GM19438 (cell line): ENCODE measurements around the gene NPHS1.

Experiments used
- ATAC-seq: cut with Tn5 transposase; IDR thresholded peaks from one replicate; pipeline ENCODE4 v1.9.1; 2021; ENCODE audit warnings: low read depth; ENCODE audit not compliant: unreplicated experiment

The NPHS1 gene

DNA sequence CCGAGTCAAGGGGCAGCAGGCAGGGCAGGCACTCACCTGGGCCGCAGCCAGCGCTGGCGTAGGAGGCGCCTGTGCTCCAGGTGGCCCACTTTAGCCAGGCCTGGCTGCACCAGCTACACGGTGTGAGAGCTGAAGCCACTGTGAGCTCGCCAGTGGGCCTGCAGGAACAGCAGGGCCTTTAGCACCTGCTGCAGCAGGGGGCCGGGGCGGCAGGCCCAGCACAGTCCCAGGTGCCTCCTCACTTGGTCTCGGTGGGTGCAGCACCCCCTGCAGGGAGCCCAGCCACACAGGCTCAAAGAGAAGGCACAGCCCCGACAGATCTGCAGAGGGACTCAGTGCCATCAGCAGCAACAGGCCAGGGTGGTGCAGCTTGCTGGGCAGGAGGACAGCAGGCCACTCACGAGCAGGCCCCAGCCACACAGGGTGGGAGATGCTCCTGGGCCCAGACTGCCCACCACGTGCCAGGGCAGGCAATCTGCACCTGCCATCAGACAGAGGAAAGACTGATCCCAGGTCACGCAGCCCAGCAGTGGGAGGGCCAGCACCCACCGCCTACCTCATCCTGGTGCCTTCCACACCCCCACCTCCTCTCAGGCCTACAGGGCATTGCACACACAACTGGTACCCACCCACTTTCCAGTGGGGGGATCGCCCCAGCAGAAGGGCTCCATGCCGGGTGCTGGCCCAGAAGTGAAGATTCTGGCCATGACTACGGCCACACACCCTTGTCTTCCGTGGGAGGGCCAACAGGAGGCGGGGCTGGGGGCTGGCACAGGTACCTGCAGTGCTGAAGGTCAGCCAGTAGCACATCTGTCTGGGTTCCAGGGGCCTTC lies 61.1 kb downstream of the NPHS1 start:
- ATAC-seq: no peak

DNA sequence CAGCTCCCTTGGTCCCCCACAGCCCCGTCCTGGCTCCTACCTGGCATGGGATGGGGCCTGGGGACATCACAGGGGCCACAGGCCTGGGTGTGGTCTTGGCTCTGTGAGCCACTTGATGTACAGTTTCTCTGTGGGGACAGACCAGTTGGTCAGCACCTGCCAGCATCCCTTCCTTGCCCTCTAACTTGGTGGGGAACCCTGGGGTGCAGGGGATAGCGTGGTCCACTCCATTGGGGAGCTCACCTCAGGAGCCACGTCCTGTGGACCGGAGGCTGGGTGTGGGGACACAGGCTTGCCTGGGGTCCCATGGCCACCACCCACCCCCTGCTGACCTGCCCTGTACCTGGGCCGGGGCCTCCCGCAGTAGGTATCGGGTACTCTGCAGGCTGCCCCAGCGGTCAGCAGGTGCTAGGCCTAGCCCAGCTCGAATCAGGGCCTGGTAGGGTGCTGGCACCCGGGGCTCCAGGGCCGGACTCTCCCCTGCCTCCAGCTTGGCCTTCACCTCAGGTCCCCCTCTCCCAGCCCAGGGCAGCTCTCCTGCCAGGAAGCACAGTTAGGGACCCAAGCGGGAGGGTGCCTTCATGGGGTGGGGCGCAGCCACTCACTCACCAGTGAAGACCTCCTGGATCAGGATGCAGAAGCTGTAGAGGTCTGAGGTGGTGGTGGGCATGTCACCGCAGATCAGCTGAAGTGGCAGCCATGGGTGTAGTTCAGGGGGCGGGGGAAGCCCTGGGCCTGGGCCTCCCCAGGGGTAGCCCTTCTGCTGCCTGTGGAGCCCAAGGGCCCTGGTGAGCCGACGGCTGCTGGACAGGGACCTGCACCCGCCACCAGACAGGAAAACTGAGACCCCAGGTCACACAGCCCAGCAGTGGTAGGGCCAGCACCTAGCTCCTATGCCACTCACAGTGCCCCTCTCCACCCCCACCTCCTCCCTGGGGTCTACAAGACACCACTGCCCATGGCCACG lies 62.0 kb downstream of the NPHS1 start:
- no peak for ATAC-seq

DNA sequence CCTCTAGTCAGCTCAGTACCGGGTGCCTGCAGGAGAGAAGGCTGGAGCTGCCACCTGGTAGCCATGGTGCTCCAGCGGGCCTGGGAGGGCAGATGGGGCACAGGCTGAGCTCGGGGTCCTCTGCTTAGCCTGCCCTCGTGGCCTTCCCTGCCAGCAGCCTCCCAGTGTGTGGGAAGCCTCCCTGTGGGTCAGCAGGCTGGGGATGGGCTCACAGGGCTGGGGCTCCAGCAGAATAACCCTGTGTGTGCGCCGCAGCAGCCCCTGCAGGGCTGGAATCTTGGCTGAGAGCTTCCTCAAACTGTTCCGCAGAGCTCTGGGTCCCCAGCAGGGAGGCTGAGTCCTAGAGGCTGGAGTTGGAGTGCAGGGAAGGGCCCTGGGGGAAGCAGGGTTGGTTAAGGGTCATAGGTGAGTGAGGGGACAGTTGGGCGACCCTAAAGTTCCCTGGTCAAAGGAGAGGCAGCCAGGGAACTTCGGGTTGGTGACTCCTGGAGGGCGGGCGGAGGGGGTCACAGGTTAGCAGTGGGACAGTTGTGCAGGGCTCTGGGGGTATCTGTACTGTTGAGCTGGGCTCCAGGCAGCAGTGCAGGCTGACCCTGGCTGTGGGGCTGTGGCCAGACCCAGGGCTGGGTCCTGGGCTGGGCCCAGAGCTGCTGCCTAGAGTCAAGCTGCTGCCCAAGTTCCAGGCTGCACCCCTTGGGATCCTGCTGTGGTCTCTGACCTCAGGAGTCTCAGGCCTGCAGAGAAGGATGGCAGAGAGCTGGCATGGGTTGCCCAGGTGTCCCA lies 62.9 kb downstream of the NPHS1 start:
- no peak for ATAC-seq

DNA sequence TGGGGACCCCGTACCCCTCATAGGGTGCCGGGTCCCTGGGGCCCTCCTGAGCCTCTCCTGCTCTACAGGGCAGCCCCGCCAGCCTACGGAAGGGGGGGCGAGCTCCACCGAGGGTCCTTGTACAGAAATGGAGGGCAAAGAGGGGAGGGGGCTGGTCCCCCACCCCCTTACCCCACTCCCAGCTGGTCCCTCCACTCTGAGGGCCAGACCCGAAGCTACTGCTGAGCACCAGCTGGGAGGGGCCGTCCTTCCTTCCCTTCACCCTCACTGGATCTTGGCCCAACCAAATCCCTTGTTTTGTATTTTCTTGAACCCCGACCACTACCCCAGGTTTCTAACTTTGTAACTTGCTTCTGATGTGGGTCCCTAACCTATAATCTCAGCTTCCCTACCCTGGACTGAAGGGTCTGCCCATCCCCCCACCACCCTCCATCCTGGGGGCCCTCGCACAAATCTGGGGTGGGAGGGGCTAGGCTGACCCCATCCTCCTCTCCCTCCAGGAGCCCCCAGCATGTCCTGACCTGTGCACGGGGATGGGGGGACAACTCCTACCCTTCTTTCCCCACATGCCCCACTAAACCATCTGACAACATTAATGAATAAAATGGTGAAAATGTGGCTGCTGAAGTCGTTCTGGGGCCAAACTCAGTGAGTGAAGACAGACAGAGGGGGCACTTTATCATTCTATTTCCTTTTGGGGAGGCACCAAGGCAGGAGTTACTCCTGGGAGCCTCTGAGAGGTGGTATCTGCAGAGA lies 63.9 kb downstream of the NPHS1 start:
- no peak for ATAC-seq

DNA sequence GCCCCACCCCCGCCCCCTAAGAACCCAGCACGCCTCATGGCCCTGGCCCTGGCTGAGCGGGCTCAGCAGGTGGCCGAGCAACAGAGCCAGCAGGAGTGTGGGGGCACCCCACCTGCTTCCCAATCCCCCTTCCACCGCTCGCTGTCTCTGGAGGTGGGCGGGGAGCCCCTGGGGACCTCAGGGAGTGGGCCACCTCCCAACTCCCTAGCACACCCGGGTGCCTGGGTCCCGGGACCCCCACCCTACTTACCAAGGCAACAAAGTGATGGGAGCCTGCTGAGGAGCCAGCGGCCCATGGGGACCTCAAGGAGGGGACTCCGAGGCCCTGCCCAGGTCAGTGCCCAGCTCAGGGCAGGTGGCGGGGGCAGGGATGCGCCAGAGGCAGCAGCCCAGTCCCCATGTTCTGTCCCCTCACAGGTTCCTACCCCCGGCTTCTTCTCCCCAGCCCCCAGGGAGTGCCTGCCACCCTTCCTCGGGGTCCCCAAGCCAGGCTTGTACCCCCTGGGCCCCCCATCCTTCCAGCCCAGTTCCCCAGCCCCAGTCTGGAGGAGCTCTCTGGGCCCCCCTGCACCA lies 65.0 kb downstream of the NPHS1 start:
- ATAC-seq: no peak

DNA sequence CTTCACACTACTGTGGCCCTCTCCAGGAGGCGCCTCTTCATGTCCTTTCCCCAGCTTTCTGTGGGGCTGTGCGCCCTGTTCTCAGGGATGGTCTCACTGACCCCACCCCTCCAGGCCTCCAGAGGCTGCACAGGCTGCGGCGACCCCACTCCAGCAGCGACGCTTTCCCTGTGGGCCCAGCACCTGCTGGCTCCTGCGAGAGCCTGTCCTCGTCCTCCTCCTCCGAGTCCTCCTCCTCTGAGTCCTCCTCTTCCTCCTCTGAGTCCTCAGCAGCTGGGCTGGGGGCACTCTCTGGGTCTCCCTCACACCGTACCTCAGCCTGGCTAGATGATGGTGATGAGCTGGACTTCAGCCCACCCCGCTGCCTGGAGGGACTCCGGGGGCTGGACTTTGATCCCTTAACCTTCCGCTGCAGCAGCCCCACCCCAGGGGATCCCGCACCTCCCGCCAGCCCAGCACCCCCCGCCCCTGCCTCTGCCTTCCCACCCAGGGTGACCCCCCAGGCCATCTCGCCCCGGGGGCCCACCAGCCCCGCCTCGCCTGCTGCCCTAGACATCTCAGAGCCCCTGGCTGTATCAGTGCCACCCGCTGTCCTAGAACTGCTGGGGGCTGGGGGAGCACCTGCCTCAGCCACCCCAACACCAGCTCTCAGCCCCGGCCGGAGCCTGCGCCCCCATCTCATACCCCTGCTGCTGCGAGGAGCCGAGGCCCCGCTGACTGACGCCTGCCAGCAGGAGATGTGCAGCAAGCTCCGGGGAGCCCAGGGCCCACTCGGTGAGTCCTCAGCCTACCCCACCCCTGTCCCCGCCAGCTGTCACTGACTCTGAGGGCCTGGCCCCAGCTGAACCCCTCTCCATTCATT lies 65.8 kb downstream of the NPHS1 start:
- no peak for ATAC-seq

DNA sequence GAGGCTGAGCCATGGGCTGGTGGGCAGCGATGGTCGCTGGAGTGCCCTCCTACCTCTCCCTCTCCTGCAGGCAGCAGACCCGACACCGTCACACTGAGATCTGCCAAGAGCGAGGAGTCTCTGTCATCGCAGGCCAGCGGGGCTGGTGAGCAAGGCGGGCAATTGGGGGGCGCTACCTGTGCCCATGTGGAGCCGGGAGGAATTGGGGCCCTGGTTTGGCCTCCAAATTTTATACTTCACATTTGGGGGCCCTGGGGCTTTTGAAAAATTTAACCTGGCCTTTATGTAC lies 67.0 kb downstream of the NPHS1 start:
- ATAC-seq: no peak

DNA sequence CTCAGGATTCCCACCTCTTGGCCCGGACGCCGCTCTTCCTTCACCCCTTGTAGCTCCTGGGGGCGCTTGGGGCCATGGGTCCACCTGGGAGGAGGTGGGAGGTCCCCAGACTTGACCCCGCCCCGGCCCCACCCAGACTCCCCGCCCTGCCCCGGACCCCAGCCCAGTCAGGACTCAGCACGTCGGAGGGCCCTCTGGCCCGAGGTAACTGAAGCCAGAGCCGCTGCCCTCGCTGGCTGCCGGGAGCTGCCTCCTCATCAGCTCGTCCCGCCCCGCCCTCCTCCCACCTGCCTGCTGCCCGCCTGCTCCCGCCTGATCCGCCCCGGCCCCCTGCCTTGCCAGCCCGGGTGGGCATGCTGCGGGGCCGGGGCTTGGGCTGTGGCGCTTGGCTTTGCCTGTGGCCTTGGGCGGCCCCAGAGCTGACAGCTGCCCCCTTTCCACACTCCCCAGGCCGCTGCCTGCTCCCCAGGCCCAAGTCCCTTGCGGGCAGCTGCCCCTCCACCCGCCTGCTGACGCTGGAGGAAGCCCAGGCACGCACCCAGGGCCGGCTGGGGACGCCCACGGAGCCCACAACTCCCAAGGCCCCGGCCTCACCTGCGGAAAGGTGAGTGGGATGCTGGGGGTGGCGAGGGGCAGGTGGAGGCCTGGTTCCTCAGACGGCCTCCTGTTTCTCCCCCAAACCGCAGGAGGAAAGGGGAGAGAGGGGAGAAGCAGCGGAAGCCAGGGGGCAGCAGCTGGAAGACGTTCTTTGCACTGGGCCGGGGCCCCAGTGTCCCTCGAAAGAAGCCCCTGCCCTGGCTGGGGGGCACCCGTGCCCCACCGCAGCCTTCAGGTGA lies 67.6 kb downstream of the NPHS1 start:
- no peak for ATAC-seq

DNA sequence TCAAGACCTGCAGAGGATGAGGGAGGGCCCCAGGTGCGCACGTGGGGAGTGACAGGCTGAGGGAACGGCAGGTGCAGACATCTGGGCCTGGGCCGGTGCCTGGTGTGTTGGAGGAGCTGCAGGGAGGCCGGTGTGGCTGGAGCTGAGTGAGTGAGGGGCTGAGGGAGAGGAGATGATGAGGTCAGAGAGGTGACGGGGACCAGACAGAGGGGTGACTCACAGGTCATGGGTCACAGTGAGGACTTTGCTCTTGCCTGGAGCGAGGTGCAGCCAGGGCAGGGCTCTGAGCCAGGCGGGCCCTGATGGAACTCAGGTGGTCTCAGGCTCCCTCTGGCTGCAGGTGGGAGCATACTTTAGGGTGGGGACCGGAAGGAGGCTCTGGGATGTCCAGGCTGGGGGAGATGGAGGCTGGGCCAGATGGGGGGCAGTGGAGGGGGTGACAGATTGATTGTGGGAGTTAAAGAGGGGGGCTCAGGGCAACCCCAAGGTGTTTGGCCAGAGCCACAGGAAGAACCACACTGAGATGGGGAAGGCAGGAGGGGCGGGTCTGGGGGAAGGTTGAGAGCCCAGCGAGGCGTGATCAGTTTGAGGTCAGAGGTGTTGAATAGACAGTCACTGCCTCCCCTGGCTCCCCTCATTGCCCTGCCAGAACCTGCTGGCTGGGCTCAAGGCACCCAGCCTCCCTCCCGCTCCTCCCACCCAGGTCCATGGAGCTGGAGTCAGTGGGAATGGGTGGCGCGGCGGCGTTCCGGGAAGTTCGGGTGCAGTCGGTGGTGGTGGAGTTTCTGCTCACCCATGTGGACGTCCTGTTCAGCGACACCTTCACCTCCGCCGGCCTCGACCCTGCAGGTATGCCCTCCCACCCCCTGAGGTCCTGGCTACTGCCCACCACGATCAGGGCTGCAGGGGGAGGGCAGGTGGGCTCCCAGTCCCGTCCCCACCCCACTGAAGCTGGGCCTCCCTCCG lies 68.6 kb downstream of the NPHS1 start:
- ATAC-seq: no peak

DNA sequence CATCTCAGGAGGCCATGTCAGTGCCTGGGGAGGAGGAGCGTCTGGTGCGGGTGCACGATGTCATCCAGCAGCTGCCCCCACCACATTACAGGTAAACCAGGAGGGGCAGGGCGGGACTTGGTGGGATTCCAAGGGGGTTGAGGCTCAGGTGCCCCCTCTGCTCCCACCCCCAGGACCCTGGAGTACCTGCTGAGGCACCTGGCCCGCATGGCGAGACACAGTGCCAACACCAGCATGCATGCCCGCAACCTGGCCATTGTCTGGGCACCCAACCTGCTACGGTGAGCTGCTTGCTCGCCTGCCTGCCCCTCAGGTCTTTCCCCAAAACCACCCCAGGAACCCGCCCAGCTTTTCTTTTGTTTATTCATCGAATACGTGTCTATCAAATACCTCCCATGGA lies 69.7 kb downstream of the NPHS1 start:
- no peak for ATAC-seq

DNA sequence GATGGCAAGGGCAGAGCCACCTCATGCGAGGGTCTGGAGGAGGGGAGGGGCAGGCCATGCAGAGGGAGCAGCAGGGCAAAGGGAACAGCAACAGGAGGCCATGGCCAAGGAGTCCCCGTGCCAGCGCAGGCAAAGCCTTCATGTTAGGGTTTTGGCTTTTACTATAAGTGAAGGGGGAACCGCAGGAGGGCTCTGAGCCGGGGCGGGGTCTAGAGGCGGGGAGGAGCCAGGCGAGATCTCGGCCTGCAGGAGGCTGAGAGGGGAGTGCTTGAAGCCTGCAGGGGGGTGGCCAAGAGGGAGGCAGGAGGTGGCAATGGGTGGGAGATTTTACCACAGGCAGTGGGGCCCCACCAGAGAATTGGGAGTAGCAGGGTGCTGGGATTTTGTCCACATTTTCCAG lies 70.7 kb downstream of the NPHS1 start:
- ATAC-seq: no peak

DNA sequence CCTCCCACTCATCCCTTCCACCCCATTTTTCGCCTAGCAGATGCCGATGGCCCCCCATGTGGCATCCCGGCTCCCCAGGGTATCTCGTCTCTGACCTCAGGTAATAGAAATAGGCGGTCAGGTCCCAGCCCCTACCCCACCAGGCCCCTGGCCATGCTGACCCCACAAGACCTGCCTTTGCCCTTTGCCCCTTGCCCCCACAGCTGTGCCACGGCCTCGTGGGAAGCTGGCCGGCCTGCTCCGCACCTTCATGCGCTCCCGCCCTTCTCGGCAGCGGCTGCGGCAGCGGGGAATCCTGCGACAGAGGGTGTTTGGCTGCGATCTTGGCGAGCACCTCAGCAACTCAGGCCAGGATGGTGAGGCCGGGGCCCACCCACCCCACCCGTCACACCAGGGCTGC lies 71.6 kb downstream of the NPHS1 start:
- no peak for ATAC-seq

DNA sequence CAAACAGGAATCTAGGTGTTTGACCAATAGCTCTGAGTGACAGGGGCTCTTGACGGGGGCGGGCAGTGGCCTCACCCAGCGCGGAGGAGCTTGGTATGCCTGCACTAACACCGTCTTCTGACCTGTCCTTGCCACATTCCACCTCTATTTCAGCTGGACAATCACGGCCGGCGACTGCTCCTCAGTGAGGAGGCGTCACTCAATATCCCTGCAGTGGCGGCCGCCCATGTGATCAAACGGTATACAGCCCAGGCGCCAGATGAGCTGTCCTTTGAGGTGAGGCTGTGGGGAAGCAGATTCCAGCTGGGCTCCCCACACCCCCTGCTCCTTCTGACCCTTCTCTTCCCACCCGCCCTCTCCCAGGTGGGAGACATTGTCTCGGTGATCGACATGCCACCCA lies 72.2 kb downstream of the NPHS1 start:
- no peak for ATAC-seq

DNA sequence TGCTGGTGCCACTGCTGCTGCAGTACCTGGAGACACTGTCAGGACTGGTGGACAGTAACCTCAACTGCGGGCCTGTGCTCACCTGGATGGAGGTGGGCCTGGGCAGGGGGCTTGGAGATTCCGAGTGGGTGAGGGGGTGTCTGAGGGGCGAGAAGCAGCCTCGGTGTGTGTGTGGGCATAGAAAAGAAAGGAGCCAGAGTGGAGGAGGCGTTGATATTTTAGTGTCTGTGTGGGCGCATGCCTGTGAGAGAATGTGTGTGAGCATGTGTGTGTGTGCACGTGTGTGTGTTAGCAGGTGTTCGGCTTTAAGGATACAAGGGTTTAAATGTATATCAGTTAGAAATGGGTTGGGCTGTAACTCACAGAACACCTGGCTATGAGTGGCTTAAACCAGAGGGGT lies 73.3 kb downstream of the NPHS1 start:
- no peak for ATAC-seq

DNA sequence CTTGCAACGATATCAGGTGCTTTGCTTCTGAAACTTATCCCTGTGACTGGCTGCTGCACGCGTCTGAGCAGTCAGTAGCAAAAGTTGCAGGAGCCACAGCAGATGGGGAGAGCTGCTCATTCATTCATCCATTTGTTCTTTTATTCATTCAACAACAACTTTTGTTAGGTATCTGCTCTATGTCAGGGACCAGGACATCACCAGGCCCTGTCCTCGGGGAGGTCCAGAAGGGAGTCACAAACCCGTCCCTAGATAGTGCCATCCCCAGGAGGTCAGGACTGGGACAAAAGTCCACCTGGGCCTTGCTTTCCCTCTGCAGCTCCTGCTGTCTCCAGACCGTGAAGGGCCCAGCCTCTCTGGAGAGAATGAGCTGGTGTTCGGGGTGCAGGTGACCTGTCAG lies 74.3 kb downstream of the NPHS1 start:
- no peak for ATAC-seq

DNA sequence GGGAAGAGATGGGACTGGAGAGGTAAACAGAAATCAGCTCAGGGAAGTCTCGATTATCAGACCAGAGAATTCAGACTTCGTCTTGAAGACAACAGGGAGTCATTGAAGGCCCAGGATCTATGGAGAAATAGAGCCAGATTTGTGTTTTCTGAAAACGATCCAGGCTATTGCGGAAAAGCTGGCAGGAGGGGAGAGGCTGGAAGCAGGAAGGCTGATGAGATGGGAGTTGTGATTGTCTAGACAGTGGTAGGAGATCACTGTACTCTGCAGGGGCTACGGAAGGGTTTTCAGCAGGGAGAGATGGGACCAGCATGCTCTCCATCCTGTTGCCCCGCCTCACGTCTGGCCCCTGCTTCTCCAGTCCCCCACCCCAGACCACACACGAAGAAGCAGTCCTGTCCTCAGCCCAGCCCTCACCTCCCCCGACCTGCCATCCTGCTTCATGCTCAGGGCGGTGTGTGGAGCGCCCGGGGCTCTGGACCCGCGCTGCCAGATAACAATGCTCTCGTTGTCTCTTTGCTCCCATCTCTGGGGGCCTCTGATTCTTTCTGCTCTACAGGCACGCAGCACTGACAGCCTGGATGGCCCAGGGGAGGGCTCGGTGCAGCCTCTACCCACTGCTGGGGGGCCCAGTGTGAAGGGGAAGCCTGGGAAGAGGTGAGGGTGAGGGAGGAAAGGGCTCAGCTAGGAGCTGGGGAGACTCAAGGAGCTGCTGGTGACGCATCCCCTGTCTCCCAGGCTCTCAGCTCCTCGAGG lies 75.0 kb downstream of the NPHS1 start:
- ATAC-seq: no peak
